Fibroblast of the aortic adventitia (primary cell): ENCODE measurements around the gene ARL2. TPM values are rescaled to one million over a fixed set of nuclear protein-coding genes. Genes with fewer than 3 reads are reported as not detected.

Experiments used
- DNase-seq: peaks from one replicate; pipeline ENCODE4 v3.0.0-alpha.2; 2010; ENCODE audit warnings: low read depth
- H3K4me3 ChIP-seq: 2 replicates; pipeline ENCODE4 v1.5.1; 2011; ENCODE audit warnings: low read depth, mild to moderate bottlenecking, control low read depth, low read length, moderate library complexity
- total RNA-seq: library from RNA; depleted of rRNA; stranded (reverse); fragments of >200 nt; gene quantifications from 2 replicates; pipeline ENCODE4 v1.2.3, GENCODE V29; 2012; ENCODE audit warnings: low replicate concordance
- TF ChIP-seq, protein P1 (sequence below): IDR thresholded peaks from 2 replicates; pipeline ENCODE4 v1.5.1; 2011; ENCODE audit warnings: mild to moderate bottlenecking, low read length, control low read depth, inconsistent platforms; ENCODE audit not compliant: insufficient read depth

Gene ARL2
- total RNA-seq, 1 donor = 97.9 TPM

DNA sequence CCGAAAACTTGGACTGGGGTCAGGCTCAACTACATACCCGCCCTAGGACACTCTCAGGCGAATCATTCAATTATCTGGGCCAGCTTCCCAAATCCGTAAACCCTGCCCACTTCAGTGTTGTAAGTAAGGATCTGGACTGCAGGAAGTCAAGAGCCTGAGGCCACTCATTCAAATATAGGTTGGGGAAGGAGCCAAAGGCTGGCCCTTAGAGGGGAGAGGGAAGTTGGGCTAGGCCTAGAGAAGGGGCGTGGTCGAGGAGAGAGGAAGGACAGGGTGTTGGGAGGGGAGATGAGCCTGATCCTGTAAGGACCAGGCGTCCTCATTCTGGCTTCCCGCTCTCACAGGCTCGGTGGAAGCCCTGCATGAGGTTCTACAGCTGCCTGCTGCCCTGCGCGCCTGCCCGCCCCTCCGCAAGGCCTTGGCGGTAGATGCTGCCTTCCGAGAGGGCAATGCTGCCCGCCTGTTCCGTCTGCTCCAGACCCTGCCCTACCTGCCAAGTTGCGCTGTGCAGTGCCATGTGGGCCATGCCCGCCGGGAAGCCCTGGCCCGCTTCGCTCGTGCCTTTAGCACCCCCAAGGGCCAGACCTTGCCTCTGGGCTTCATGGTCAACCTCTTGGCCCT, 30.0 kb downstream of the ARL2 start:
- no peak overlapping the region for H3K4me3 ChIP-seq
- peak; percentile 66 for DNase-seq
- TF ChIP-seq, protein P1, sequence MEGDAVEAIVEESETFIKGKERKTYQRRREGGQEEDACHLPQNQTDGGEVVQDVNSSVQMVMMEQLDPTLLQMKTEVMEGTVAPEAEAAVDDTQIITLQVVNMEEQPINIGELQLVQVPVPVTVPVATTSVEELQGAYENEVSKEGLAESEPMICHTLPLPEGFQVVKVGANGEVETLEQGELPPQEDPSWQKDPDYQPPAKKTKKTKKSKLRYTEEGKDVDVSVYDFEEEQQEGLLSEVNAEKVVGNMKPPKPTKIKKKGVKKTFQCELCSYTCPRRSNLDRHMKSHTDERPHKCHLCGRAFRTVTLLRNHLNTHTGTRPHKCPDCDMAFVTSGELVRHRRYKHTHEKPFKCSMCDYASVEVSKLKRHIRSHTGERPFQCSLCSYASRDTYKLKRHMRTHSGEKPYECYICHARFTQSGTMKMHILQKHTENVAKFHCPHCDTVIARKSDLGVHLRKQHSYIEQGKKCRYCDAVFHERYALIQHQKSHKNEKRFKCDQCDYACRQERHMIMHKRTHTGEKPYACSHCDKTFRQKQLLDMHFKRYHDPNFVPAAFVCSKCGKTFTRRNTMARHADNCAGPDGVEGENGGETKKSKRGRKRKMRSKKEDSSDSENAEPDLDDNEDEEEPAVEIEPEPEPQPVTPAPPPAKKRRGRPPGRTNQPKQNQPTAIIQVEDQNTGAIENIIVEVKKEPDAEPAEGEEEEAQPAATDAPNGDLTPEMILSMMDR = no peak

DNA sequence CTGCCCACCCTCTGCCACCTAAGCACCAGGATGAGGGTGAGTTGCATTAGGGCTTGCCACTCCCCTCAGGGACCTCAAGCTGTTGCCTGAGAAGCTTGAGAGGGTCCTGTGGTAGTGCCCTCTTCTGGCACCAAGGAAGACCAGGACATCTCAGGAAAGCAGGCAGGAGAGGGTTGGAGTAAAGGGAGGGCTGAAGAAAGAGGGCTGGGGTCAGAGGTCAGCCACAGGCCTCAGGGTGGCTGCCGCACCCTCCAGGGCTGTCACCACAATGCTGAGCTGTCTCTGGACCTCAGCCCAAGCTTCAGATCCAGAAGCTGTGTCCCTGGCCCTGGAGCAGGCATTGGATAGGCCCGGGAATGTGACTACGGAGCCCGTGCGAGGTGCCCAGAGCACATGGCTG, 31.1 kb downstream of the ARL2 start:
- no peak overlapping the region for H3K4me3 ChIP-seq
- DNase-seq = no peak
- TF ChIP-seq, protein P1 = no peak

DNA sequence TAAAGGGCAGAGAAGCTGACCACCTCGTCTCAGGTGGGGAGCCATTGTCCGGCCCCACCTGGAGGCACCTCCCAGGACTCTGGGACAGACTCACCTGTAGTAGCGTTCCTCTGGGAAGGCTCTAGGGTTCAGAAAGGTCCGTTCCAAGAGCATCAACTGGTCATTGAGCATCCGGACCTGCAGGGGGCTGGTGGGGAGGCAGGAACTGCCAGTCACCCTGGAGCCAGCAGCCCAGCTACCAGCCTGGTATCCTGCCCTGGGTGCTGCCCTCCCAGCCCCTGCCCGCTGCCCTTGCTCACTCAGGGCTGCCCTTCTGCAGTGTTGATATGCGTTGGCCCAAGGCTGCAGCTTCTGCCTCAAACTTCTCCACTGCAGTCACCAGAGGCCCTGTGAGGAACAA, 31.8 kb downstream of the ARL2 start:
- no peak overlapping the region for H3K4me3 ChIP-seq
- TF ChIP-seq, protein P1 = no peak
- no peak for DNase-seq

DNA sequence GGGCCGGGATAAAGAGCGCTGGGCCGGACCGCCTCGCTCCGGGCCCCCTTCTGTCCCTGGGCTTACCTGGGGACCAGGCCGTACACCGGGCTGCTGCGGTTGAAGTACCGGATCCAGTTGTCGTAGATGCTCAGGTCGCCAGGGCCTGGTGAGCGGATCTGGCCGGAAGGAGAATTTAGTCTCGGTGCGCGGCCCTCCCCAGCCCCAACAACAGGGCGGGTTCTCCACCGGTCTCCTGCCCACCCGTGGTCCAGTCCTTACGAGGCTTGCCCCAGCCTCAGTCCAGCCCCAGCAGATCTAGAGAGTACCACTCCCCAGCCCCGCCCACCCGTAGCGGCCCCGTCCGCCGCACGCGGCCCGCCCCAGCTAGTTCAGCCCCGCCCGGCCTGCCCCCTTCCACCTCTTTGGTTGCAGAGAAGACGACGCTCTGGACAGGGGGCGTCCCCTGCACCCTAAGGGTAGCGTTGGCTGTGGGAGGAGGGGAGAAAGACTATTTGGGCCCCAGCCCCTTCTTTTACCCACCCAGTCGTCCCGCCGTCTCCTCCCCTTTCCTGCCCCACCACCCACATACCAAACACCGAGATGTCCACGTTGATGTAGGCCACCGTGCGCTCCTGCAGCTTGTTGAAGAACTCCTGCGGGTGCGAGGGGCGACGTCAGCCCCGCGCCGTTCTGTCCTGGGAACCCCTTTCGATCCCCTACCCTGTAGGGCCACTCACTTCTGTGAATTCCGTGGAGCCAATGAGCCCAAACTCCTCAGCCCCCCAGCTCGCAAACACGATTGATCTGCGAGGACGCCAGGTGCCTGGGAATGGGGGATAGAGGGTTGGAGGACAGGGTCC, 33.8 kb downstream of the ARL2 start:
- H3K4me3 ChIP-seq = peak overlapping the region; percentile 65
- DNase-seq = no peak
- TF ChIP-seq, protein P1 = no peak

DNA sequence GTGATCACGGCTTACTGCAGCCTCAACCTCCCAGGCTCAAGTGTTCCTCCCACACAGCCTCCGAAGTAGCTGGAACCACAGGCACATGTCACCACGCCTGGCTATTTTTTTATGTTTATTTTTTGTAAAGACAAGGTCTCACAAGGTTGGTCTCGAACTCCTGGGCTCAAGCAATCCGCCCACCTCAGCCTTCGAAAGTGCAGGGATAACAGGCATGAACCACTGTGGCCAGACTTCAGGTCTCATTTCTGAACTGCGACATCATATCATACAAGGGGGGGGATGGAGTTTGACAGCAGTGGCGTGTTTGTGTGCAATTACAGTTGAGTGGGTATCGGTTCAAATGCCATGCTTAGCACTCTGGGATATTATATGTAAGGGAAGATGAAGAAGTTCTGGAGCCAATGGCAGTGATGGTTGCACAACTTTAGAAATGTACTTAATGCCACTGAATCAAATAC, 37.5 kb downstream of the ARL2 start:
- H3K4me3 ChIP-seq = no peak overlapping the region
- no peak for DNase-seq
- TF ChIP-seq, protein P1 = no peak

DNA sequence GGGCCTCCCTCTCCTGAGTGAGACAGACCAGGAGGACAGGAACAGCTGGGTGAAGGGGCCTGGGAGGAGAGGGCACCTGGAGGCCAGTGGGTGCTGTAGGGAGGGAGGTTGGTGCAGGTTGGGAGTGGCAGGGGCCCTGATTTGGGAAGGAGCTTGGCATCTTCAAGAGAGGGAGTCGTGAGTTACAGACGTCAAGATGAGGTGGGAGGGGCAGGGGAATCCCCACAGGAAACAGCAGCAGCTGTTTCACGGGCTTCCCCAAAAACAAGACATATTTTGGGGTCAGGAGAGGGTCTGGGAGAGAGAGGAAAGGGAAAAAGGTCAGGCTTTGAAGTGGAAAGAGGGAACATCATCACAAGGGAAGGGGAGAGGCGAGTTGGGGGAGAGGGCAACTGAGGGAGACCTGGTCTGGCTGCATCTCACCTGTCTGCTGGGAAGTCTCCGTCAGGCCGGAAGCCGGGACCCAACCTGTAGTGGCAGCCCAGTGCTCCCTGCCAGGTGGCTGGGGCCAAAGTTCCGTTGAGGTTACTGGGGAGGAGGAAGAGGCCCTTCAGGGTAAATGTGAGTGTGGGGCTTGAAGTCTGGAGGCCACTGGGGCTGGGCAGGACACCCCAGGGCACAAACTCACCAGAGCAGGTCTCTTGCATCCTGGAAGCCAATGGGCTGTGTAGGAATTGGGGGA, 40.0 kb downstream of the ARL2 start:
- TF ChIP-seq, protein P1 = no peak
- DNase-seq = no peak
- H3K4me3 ChIP-seq = no peak overlapping the region
